Tibial nerve (tissue), 3 donors: ENCODE measurements around the gene KIF1A.

Experiments
- CTCF ChIP-seq, 5 experiments: fragments of 200-600 bp in 3 of 5; fragments of 450-650 bp in 2 of 5; sonication (generic) in 3 of 5; IDR thresholded peaks; one replicate each; pipeline ENCODE4 v1.5.1; 2016 to 2019; ENCODE audit warnings: antibody characterized with exemption in 5 of 5, mild to moderate bottlenecking in 3 of 5, moderate library complexity in 2 of 5
- POLR2A ChIP-seq, 2 donors: fragments of 450-650 bp; IDR thresholded peaks; one replicate each; pipeline ENCODE4 v1.6.1; 2017; ENCODE audit warnings: antibody characterized with exemption in 2 of 2, mild to moderate bottlenecking in 2 of 2, moderate library complexity in 2 of 2

- TF ChIP-seq CTCF (IDR thresholded peaks at IDR 0.05) (no peak), POLR2A (IDR thresholded peaks at IDR 0.05) (no peak)
Observed at GRCh38 chr2:240717181-240717641, 102.8 kb downstream of the KIF1A start.
